HepG2 (cell line): ENCODE measurements around the gene LMNA. TPM values are rescaled to one million over a fixed set of nuclear protein-coding genes. Genes with fewer than 3 reads are reported as not detected.
A peak's percentile ranks its signal among the peaks of the same experiment; 100 is the strongest.

Experiments used
- AHDC1 ChIP-seq: sonication (generic); formaldehyde crosslinking; IDR thresholded peaks from 2 replicates; pipeline ENCODE4 v1.5.1; 2020; ENCODE audit warnings: mild to moderate bottlenecking, missing genetic modification reagents, borderline replicate concordance
- ZNF407 ChIP-seq: sonication (generic); formaldehyde crosslinking; IDR thresholded peaks from one replicate; pipeline ENCODE4 v1.5.1; 2020; ENCODE audit warnings: mild to moderate bottlenecking, missing genetic modification reagents; ENCODE audit errors: not compliant biosample characterization
- ZNF512B ChIP-seq: sonication (generic); formaldehyde crosslinking; IDR thresholded peaks from 2 replicates; pipeline ENCODE4 v1.5.1; 2020; ENCODE audit warnings: missing genetic modification reagents, mild to moderate bottlenecking, borderline replicate concordance
- ZNF703 ChIP-seq: sonication (generic); formaldehyde crosslinking; IDR thresholded peaks from 2 replicates; pipeline ENCODE4 v1.5.1; 2020; ENCODE audit warnings: missing genetic modification reagents, mild to moderate bottlenecking, moderate library complexity, borderline replicate concordance
- ZNF800 ChIP-seq: sonication (generic); formaldehyde crosslinking; IDR thresholded peaks from 2 replicates; pipeline ENCODE4 v1.4.0; 2020; ENCODE audit warnings: missing genetic modification reagents
- polyA plus RNA-seq, 8 experiments: library from polyadenylated mRNA; depleted of rRNA in 3 of 8; stranded (reverse) in 7 of 8; unstranded in 1 of 8; fragments of >200 nt; fragmentation: Illumina TruSeq in 4 of 8; extraction: Trizol in 4 of 8; gene quantifications; 2 replicates each; pipeline versions ENCODE4 v1.2.1 to v1.2.3, GENCODE V29; 2011 to 2016; ENCODE audit warnings: low read depth in 4 of 8, missing spikeins in 1 of 8, mixed read lengths in 1 of 8; ENCODE audit not compliant: insufficient read depth in 1 of 8
- total RNA-seq, 5 experiments: library from RNA; depleted of rRNA; stranded (reverse); fragments of >200 nt; fragmentation: Illumina TruSeq; extraction: Trizol; gene quantifications; 2 replicates each; pipeline ENCODE4 v1.2.3, GENCODE V29; 2016; ENCODE audit warnings: low read depth in 1 of 5

Gene LMNA
- total and polyA plus RNA-seq, 2 of the 13 experiments (the other 11 are each of a cell fraction or from before 2014, with no cell fraction given) = 107 to 225 TPM

- TF ChIP-seq ZNF407 (no peak), ZNF800 (CRISPR knock-in tag) (0 out of 2 replicates have a peak, but pooled peaks have one; percentile 52), ZNF512B (CRISPR knock-in tag) (0 out of 2 replicates have a peak, but pooled peaks have one; percentile 27), ZNF703 (CRISPR knock-in tag) (peak; percentile 72; the same call in 1 of the 2 replicates), AHDC1 (CRISPR knock-in tag) (peak; percentile 76; the same call in 1 of the 2 replicates)
Observed at GRCh38 chr1:156086256-156086662, 28.3 kb upstream of the LMNA start (continued).
